Measurements from ENCODE around the gene RPL15.

RPL15 gene

GRCh38 chr3:23926736-23927135, 9.8 kb downstream of the RPL15 start:
- no peak for TF ChIP-seq Cebpa-rat (IDR thresholded peaks at IDR 0.05)
- Histone ChIP-seq H3K4me3 (no peak overlapping the region), H3K4me2 (peak overlapping the region in 2 of 11 experiments; percentile 57 to 64; a peak in 3 of 22 replicates), H4K20me1 (peaks cover 0 to 16% (median 8%) of the 10 kb centered on the region in 11 experiments; a peak in 11 of 22 replicates), H3K27me3 (no peaks in the 10 kb centered on the region), H3K9ac (no peak overlapping the region), H3K36me3 (peaks cover 7 to 16% (median 9%) of the 10 kb centered on the region in 11 experiments; a peak in 20 of 22 replicates), H3K4me1 (peaks cover 24 to 42% (median 34%) of the 10 kb centered on the region in 10 experiments), H3K27ac (no peak overlapping the region), H3K9me3 (replicated peaks in 1 of 11) (no peaks in the 10 kb centered on the region)

- Histone ChIP-seq H3K27me3 (no peaks in the 10 kb centered on the region), H3K36me3 (peaks cover 0 to 6% (median 0%) of the 10 kb centered on the region in 11 experiments; a peak in 5 of 22 replicates), H3K27ac (no peak overlapping the region), H3K9ac (no peak overlapping the region), H3K9me3 (replicated peaks in 1 of 11) (no peaks in the 10 kb centered on the region), H3K4me3 (no peak overlapping the region), H3K4me2 (peak overlapping the region in 3 of 11 experiments; percentile 36 to 71 (median 43); a peak in 5 of 22 replicates), H4K20me1 (peaks cover 0 to 3% (median 0%) of the 10 kb centered on the region in 11 experiments; a peak in 1 of 22 replicates), H3K4me1 (peaks cover 11 to 48% (median 20%) of the 10 kb centered on the region in 10 experiments)
- no peak for TF ChIP-seq Cebpa-rat (IDR thresholded peaks at IDR 0.05)
Measured at GRCh38 chr3:23928524-23928923, 11.6 kb downstream of the RPL15 start.

GRCh38 chr3:23931597-23931996, 14.7 kb downstream of the RPL15 start:
- Histone ChIP-seq H3K36me3 (no peaks in the 10 kb centered on the region), H3K9ac (no peak overlapping the region), H3K4me2 (peak overlapping the region in 7 of 11 experiments; percentile 3 to 58 (median 13); a peak in 7 of 22 replicates), H3K27ac (no peak overlapping the region), H3K4me3 (no peak overlapping the region), H3K4me1 (peaks cover 0 to 41% (median 7%) of the 10 kb centered on the region in 10 experiments; a peak in 13 of 20 replicates), H3K27me3 (no peaks in the 10 kb centered on the region), H4K20me1 (no peaks in the 10 kb centered on the region), H3K9me3 (replicated peaks in 1 of 11) (no peaks in the 10 kb centered on the region)
- TF ChIP-seq Cebpa-rat (IDR thresholded peaks at IDR 0.05): no peak

- TF ChIP-seq Cebpa-rat (IDR thresholded peaks at IDR 0.05): no peak
- H3K4me1 ChIP-seq: peaks cover 0 to 45% (median 7%) of the 10 kb centered on the region in 10 experiments; a peak in 15 of 20 replicates
- no peak overlapping the region for H3K27ac ChIP-seq
- no peak overlapping the region for H3K9ac ChIP-seq
- H3K27me3 ChIP-seq: no peaks in the 10 kb centered on the region
- no peaks in the 10 kb centered on the region for H3K9me3 ChIP-seq (replicated peaks in 1 of 11)
- no peak overlapping the region for H3K4me3 ChIP-seq
- H3K4me2 ChIP-seq: peak overlapping the region in 2 of 11 experiments; percentile 1 to 13; a peak in 4 of 22 replicates
- H3K36me3 ChIP-seq: no peaks in the 10 kb centered on the region
- no peaks in the 10 kb centered on the region for H4K20me1 ChIP-seq
Measured at GRCh38 chr3:23932571-23932970, 15.6 kb downstream of the RPL15 start.

GRCh38 chr3:23934253-23934652, 17.3 kb downstream of the RPL15 start:
- Histone ChIP-seq H3K36me3 (no peaks in the 10 kb centered on the region), H3K27me3 (no peaks in the 10 kb centered on the region)

GRCh38 chr3:23937296-23937695, 20.4 kb downstream of the RPL15 start:
- Histone ChIP-seq H3K4me1 (peaks cover 0 to 21% (median 0%) of the 10 kb centered on the region in 10 experiments; a peak in 10 of 20 replicates), H3K36me3 (no peaks in the 10 kb centered on the region), H3K4me2 (peak overlapping the region in 7 of 11 experiments; percentile 5 to 55 (median 15); a peak in 5 of 22 replicates), H3K9me3 (replicated peaks in 1 of 11) (peaks cover 0 to 10% (median 0%) of the 10 kb centered on the region in 11 experiments; a peak in 8 of 22 replicates), H3K4me3 (no peak overlapping the region), H3K27me3 (0 out of 22 replicates have a peak, but pooled peaks cover 0 to 4% (median 0%) of the 10 kb centered on the region in 11 experiments), H3K27ac (no peak overlapping the region), H4K20me1 (no peaks in the 10 kb centered on the region), H3K9ac (no peak overlapping the region)
- no peak for TF ChIP-seq Cebpa-rat (IDR thresholded peaks at IDR 0.05)

More at GRCh38 chr3:23934253-23934652, 17.3 kb downstream of the RPL15 start:
- TF ChIP-seq Cebpa-rat (IDR thresholded peaks at IDR 0.05): no peak
- Histone ChIP-seq H3K4me2 (no peak overlapping the region), H3K4me3 (no peak overlapping the region), H4K20me1 (no peaks in the 10 kb centered on the region), H3K9ac (no peak overlapping the region), H3K9me3 (replicated peaks in 1 of 11) (peaks cover 0 to 10% (median 0%) of the 10 kb centered on the region in 11 experiments; a peak in 8 of 22 replicates), H3K27ac (no peak overlapping the region), H3K4me1 (peaks cover 0 to 33% (median 6%) of the 10 kb centered on the region in 10 experiments; a peak in 13 of 20 replicates)

- Histone ChIP-seq H3K4me1 (peaks cover 0 to 9% (median 0%) of the 10 kb centered on the region in 10 experiments; a peak in 10 of 20 replicates), H3K36me3 (no peaks in the 10 kb centered on the region), H3K27ac (no peak overlapping the region), H3K4me3 (no peak overlapping the region), H3K9me3 (replicated peaks in 1 of 11) (peaks cover 0 to 10% (median 0%) of the 10 kb centered on the region in 11 experiments; a peak in 8 of 22 replicates), H4K20me1 (no peaks in the 10 kb centered on the region), H3K4me2 (no peak overlapping the region), H3K27me3 (peaks cover 2 to 12% (median 7%) of the 10 kb centered on the region in 11 experiments; a peak in 19 of 22 replicates), H3K9ac (no peak overlapping the region)
- TF ChIP-seq Cebpa-rat (IDR thresholded peaks at IDR 0.05): peak in 1 of 11 experiments; percentile 21; a peak in 1 of 22 replicates
Measured at GRCh38 chr3:23938688-23939087, 21.8 kb downstream of the RPL15 start.

GRCh38 chr3:23940775-23941174, 23.8 kb downstream of the RPL15 start:
- no peak for TF ChIP-seq Cebpa-rat (IDR thresholded peaks at IDR 0.05)
- Histone ChIP-seq H3K4me3 (no peak overlapping the region), H3K4me1 (peaks cover 0 to 9% (median 0%) of the 10 kb centered on the region in 10 experiments; a peak in 10 of 20 replicates), H4K20me1 (no peaks in the 10 kb centered on the region), H3K27me3 (peaks cover 6 to 28% (median 20%) of the 10 kb centered on the region in 11 experiments; a peak in 20 of 22 replicates), H3K4me2 (no peak overlapping the region), H3K9me3 (replicated peaks in 1 of 11) (peaks cover 0 to 10% (median 0%) of the 10 kb centered on the region in 11 experiments; a peak in 8 of 22 replicates), H3K9ac (no peak overlapping the region), H3K27ac (no peak overlapping the region), H3K36me3 (no peaks in the 10 kb centered on the region)

GRCh38 chr3:23941440-23941839, 24.5 kb downstream of the RPL15 start:
- no peak for TF ChIP-seq Cebpa-rat (IDR thresholded peaks at IDR 0.05)
- Histone ChIP-seq H3K9ac (no peak overlapping the region), H3K4me1 (peaks cover 2 to 10% (median 2%) of the 10 kb centered on the region in 10 experiments; a peak in 19 of 20 replicates), H3K36me3 (no peaks in the 10 kb centered on the region), H3K27me3 (peaks cover 6 to 28% (median 20%) of the 10 kb centered on the region in 11 experiments; a peak in 20 of 22 replicates), H3K4me2 (no peak overlapping the region), H3K27ac (no peak overlapping the region), H3K4me3 (no peak overlapping the region), H4K20me1 (peaks cover 0 to 4% (median under 1%) of the 10 kb centered on the region in 11 experiments; a peak in 6 of 22 replicates), H3K9me3 (replicated peaks in 1 of 11) (peaks cover 0 to 10% (median 0%) of the 10 kb centered on the region in 11 experiments; a peak in 8 of 22 replicates)
